Activated CD4-positive, alpha-beta T cell treated with anti-CD3 and anti-CD28 coated beads, Interleukin-2, amount 10 ng/mL, durations not matched to agents 7 days and 5 days (primary cell): Measurements from ENCODE around the gene ATP2C2. TPM values are rescaled to one million over a fixed set of nuclear protein-coding genes. Genes with fewer than 3 reads are reported as not detected.
"Not testable (repeated sequence)": the region's sequence is repeated elsewhere in the genome, so short reads cannot be mapped to it uniquely, and the experiment has no call there.

Source experiments
- CTCF ChIA-PET: fragments of 350-600 bp; sonication (Branson Sonifier 250); formaldehyde crosslinking; loops from one replicate; lab custom pipeline; 2021; ENCODE audit warnings: antibody characterized with exemption; lab: Charles Lee
- POLR2A ChIA-PET: fragments of 350-600 bp; sonication (Branson Sonifier 250); formaldehyde crosslinking; loops from one replicate; lab custom pipeline; 2021; ENCODE audit warnings: antibody characterized with exemption; lab: Charles Lee
- DNase-seq: peaks from one replicate; pipeline ENCODE4 v3.0.0-alpha.2; 2020
- H3K27ac Mint-ChIP-seq: one replicate; pipeline ENCODE4 v1.8.0; 2021; ENCODE audit warnings: mild to moderate bottlenecking, moderate library complexity, mixed read lengths
- H3K27me3 Mint-ChIP-seq: one replicate; pipeline ENCODE4 v1.8.0; 2021; ENCODE audit warnings: mixed read lengths
- H3K36me3 Mint-ChIP-seq: one replicate; pipeline ENCODE4 v1.8.0; 2021; ENCODE audit warnings: low read depth, mixed read lengths
- H3K4me1 Mint-ChIP-seq: one replicate; pipeline ENCODE4 v1.8.0; 2021; ENCODE audit warnings: mixed read lengths
- H3K4me3 Mint-ChIP-seq: one replicate; pipeline ENCODE4 v1.8.0; 2021; ENCODE audit warnings: mild to moderate bottlenecking, moderate library complexity, mixed read lengths
- H3K9me3 Mint-ChIP-seq: one replicate; pipeline ENCODE4 v1.8.0; 2021; ENCODE audit warnings: mixed read lengths
- total RNA-seq, 2 experiments: library from RNA; stranded (reverse); gene quantifications; one replicate each; pipeline ENCODE4 v1.2.3, GENCODE V29; 2021

The ATP2C2 gene
- total RNA-seq, 2 experiments from 2014 or later: not detected

- Mint-ChIP-seq H3K9me3 (peaks cover 7% of the 10 kb centered on the region), H3K36me3 (no peaks in the 10 kb centered on the region), H3K4me3 (no peak overlapping the region), H3K27ac (no peak overlapping the region), H3K27me3 (peaks cover 2% of the 10 kb centered on the region), H3K4me1 (no peaks in the 10 kb centered on the region)
- no peak for DNase-seq
- POLR2A ChIA-PET: no interaction called here
- CTCF ChIA-PET: interaction anchor here (0.9 kb wide), 1 partner anchor 79 kb away, joined by 3 read pairs; no protein-coding TSS in a partner anchor
Measured at GRCh38 chr16:84330685-84331050, 37.7 kb upstream of the ATP2C2 start.

- Mint-ChIP-seq H3K4me3 (no peak overlapping the region), H3K4me1 (no peaks in the 10 kb centered on the region), H3K9me3 (peaks cover 11% of the 10 kb centered on the region), H3K36me3 (no peaks in the 10 kb centered on the region), H3K27me3 (peaks cover 4% of the 10 kb centered on the region), H3K27ac (no peak overlapping the region)
- CTCF ChIA-PET: no interaction called here
- POLR2A ChIA-PET: no interaction called here
- no peak for DNase-seq
Measured at GRCh38 chr16:84331998-84332780, 36.1 kb upstream of the ATP2C2 start.

- no peaks in the 10 kb centered on the region for H3K36me3 Mint-ChIP-seq
- H3K4me3 Mint-ChIP-seq: no peak overlapping the region
- ChIA-PET CTCF (no interaction called here), POLR2A (no interaction called here)
- peaks cover 4% of the 10 kb centered on the region for H3K27me3 Mint-ChIP-seq
- H3K27ac Mint-ChIP-seq: no peak overlapping the region
- H3K4me1 Mint-ChIP-seq: no peaks in the 10 kb centered on the region
- H3K9me3 Mint-ChIP-seq: peaks cover 11% of the 10 kb centered on the region
- no peak for DNase-seq
Measured at GRCh38 chr16:84332975-84333684, 35.2 kb upstream of the ATP2C2 start.

- H3K27me3 Mint-ChIP-seq: peaks cover 6% of the 10 kb centered on the region
- no peak for DNase-seq
- H3K9me3 Mint-ChIP-seq: peaks cover 11% of the 10 kb centered on the region
- ChIA-PET CTCF (no interaction called here), POLR2A (no interaction called here)
- H3K4me1 Mint-ChIP-seq: no peaks in the 10 kb centered on the region
- H3K4me3 Mint-ChIP-seq: no peak overlapping the region
- no peaks in the 10 kb centered on the region for H3K36me3 Mint-ChIP-seq
- no peak overlapping the region for H3K27ac Mint-ChIP-seq
Measured at GRCh38 chr16:84334058-84334457, 34.3 kb upstream of the ATP2C2 start.

- ChIA-PET POLR2A (no interaction called here), CTCF (no interaction called here)
- Mint-ChIP-seq H3K4me1 (no peaks in the 10 kb centered on the region), H3K27me3 (peaks cover 6% of the 10 kb centered on the region), H3K27ac (no peak overlapping the region), H3K9me3 (peaks cover 11% of the 10 kb centered on the region), H3K4me3 (no peak overlapping the region), H3K36me3 (no peaks in the 10 kb centered on the region)
- no peak for DNase-seq
Measured at GRCh38 chr16:84334482-84334881, 33.9 kb upstream of the ATP2C2 start.

GRCh38 chr16:84337236-84337635, 31.1 kb upstream of the ATP2C2 start:
- POLR2A ChIA-PET, H3K27me3 Mint-ChIP-seq, H3K4me1 Mint-ChIP-seq, DNase-seq, H3K4me3 Mint-ChIP-seq, H3K27ac Mint-ChIP-seq, H3K36me3 Mint-ChIP-seq: not testable (repeated sequence)
- CTCF ChIA-PET: interaction anchor here (0.6 kb wide), 1 partner anchor 54 kb away, joined by 4 read pairs; no protein-coding TSS in a partner anchor
- peaks cover 11% of the 10 kb centered on the region for H3K9me3 Mint-ChIP-seq

GRCh38 chr16:84339311-84339710, 29.0 kb upstream of the ATP2C2 start:
- CTCF ChIA-PET: no interaction called here
- Mint-ChIP-seq H3K4me3 (no peak overlapping the region), H3K27me3 (peaks cover 6% of the 10 kb centered on the region), H3K27ac (no peak overlapping the region), H3K4me1 (no peaks in the 10 kb centered on the region), H3K36me3 (no peaks in the 10 kb centered on the region), H3K9me3 (peaks cover 11% of the 10 kb centered on the region)
- DNase-seq: no peak
- POLR2A ChIA-PET: no interaction called here

GRCh38 chr16:84339766-84340165, 28.6 kb upstream of the ATP2C2 start:
- ChIA-PET CTCF (no interaction called here), POLR2A (no interaction called here)
- DNase-seq: no peak
- H3K4me3 Mint-ChIP-seq: no peak overlapping the region
- H3K36me3 Mint-ChIP-seq: no peaks in the 10 kb centered on the region
- H3K4me1 Mint-ChIP-seq: no peaks in the 10 kb centered on the region
- H3K9me3 Mint-ChIP-seq: peaks cover 11% of the 10 kb centered on the region
- H3K27ac Mint-ChIP-seq: no peak overlapping the region
- peaks cover 6% of the 10 kb centered on the region for H3K27me3 Mint-ChIP-seq

GRCh38 chr16:84340325-84341040, 27.9 kb upstream of the ATP2C2 start:
- no peak for DNase-seq
- ChIA-PET POLR2A (no interaction called here), CTCF (no interaction called here)
- H3K36me3 Mint-ChIP-seq: no peaks in the 10 kb centered on the region
- peaks cover 6% of the 10 kb centered on the region for H3K27me3 Mint-ChIP-seq
- H3K4me3 Mint-ChIP-seq: no peak overlapping the region
- peaks cover 6% of the 10 kb centered on the region for H3K9me3 Mint-ChIP-seq
- H3K4me1 Mint-ChIP-seq: no peaks in the 10 kb centered on the region
- no peak overlapping the region for H3K27ac Mint-ChIP-seq

GRCh38 chr16:84341528-84342295, 26.6 kb upstream of the ATP2C2 start:
- Mint-ChIP-seq H3K4me3 (no peak overlapping the region), H3K36me3 (no peaks in the 10 kb centered on the region), H3K4me1 (no peaks in the 10 kb centered on the region), H3K27ac (no peak overlapping the region), H3K9me3 (peaks cover 2% of the 10 kb centered on the region), H3K27me3 (peaks cover 1% of the 10 kb centered on the region)
- DNase-seq: no peak
- ChIA-PET POLR2A (interaction anchor here (0.6 kb wide), 1 partner anchor 27 kb away, joined by 3 read pairs; the partner anchor contains the start of gene ATP2C2), CTCF (no interaction called here)

- H3K4me3 Mint-ChIP-seq, H3K27ac Mint-ChIP-seq, H3K27me3 Mint-ChIP-seq, H3K36me3 Mint-ChIP-seq, H3K9me3 Mint-ChIP-seq, CTCF ChIA-PET, DNase-seq, POLR2A ChIA-PET, H3K4me1 Mint-ChIP-seq: not testable (repeated sequence)
Measured at GRCh38 chr16:84343800-84344199, 24.5 kb upstream of the ATP2C2 start.

GRCh38 chr16:84344781-84345180, 23.6 kb upstream of the ATP2C2 start:
- Mint-ChIP-seq H3K9me3 (no peaks in the 10 kb centered on the region), H3K4me1 (no peaks in the 10 kb centered on the region), H3K27me3 (peaks cover 1% of the 10 kb centered on the region), H3K36me3 (no peaks in the 10 kb centered on the region), H3K27ac (no peak overlapping the region), H3K4me3 (no peak overlapping the region)
- POLR2A ChIA-PET: no interaction called here
- CTCF ChIA-PET: no interaction called here
- DNase-seq: no peak
